ENCODE data around the gene ATP13A3. TPM values are rescaled to one million over a fixed set of nuclear protein-coding genes. Genes with fewer than 3 reads are reported as not detected.

Gene ATP13A3
- total RNA-seq, 1 donor from 2014 or later, result 79.2 TPM

DNA sequence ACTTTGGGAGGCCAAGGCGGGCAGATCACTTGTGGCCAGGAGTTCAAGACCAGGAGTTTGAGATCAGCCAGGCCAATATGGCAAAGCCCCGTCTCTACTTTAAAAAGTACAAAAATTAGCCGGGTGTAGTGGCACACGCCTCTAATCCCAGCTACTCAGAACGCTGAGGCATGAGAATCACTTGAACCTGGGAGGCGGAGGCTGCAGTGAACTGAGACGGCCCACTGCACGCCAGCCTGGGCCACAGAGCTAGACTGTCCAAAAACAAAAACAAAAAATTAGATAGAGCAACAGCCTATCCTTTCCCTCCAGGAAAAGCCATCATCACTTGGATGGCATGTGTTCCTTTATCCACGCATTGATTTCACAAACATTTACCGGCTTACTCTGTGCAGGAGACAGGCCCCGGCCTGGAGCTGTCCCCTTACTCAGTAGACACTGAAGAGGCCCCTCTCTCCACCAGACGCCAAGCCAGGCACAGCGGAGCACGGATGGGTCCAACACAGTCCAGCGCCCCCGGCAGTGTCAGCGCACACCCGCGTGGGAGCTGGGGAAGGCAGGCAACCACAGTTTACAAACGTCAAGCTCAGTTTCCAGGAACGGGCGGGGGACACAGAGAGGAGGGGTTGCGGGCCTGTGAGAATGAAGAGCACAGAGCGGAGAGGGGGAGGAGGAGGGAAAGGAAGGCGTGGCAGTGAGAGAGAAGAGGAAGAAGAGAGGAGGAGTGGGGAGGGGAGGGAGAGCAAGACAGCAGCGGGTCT lies 90.8 kb downstream of the ATP13A3 start:
- FAIRE-seq, result no peak
- TF ChIP-seq, protein P1, sequence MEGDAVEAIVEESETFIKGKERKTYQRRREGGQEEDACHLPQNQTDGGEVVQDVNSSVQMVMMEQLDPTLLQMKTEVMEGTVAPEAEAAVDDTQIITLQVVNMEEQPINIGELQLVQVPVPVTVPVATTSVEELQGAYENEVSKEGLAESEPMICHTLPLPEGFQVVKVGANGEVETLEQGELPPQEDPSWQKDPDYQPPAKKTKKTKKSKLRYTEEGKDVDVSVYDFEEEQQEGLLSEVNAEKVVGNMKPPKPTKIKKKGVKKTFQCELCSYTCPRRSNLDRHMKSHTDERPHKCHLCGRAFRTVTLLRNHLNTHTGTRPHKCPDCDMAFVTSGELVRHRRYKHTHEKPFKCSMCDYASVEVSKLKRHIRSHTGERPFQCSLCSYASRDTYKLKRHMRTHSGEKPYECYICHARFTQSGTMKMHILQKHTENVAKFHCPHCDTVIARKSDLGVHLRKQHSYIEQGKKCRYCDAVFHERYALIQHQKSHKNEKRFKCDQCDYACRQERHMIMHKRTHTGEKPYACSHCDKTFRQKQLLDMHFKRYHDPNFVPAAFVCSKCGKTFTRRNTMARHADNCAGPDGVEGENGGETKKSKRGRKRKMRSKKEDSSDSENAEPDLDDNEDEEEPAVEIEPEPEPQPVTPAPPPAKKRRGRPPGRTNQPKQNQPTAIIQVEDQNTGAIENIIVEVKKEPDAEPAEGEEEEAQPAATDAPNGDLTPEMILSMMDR (IDR thresholded peaks at IDR 0.05; ENCODE audit: insufficient read depth, low read depth, low read length), result no peak
- H3K9ac ChIP-seq (ENCODE audit: low read length), result no peak overlapping the region
- Mint-ChIP-seq H3K4me3 (ENCODE audit: unreplicated experiment) (no peak overlapping the region), H3K27me3 (ENCODE audit: low read depth, unreplicated experiment) (peaks cover 33% of the 10 kb centered on the region), H3K36me3 (ENCODE audit: low read depth, unreplicated experiment) (peaks cover 2% of the 10 kb centered on the region), H3K4me1 (ENCODE audit: low read depth, unreplicated experiment) (no peaks in the 10 kb centered on the region), H3K9me3 (ENCODE audit: unreplicated experiment) (peaks cover 4% of the 10 kb centered on the region), H3K27ac (ENCODE audit: unreplicated experiment) (no peak overlapping the region)
- H3K4me1 ChIP-seq (ENCODE audit: insufficient read depth, low read length), result peaks cover 12% of the 10 kb centered on the region
- H3K4me3 ChIP-seq (ENCODE audit: insufficient read depth, low read depth, low read length), result no peak overlapping the region
- no peaks in the 10 kb centered on the region for H3K36me3 ChIP-seq (ENCODE audit: insufficient read depth, low read length)
- peaks cover 33% of the 10 kb centered on the region for H3K27me3 ChIP-seq (ENCODE audit: insufficient read depth, low read length)
- H3K79me2 ChIP-seq (ENCODE audit: insufficient read depth, low read length), result no peaks in the 10 kb centered on the region
- peaks cover under 1% of the 10 kb centered on the region for H3K9me3 ChIP-seq (ENCODE audit: insufficient read depth, low read depth, low read length)
- no peak overlapping the region for H2AFZ ChIP-seq (ENCODE audit: low read depth, low read length)
- no peaks in the 10 kb centered on the region for H4K20me1 ChIP-seq (ENCODE audit: insufficient read depth, low read length)
- DNase-seq (ENCODE audit: low read depth), result peak; percentile 10
- H3K27ac ChIP-seq (ENCODE audit: low read depth, low read length), result no peak overlapping the region
- H3K4me2 ChIP-seq (ENCODE audit: low read length), result peak overlapping the region; percentile 77

DNA sequence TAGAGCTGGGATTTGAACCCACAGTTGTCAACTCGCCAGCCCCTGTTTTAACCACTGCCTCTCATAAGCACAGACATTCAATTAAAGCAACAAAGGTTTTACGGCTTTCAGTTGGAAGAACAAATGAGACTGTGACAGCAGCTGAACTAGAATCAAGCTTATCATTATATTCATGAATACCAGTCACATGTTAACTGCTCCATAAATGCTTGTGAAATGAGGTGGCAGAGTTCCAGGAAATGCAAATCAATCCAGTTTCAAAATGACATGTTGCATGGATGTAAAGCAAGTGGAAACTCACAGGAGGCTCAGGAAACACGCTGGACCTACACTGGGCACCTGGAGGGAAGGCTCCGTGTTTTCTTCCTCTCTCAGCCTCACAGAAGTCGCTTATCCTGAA lies 91.6 kb downstream of the ATP13A3 start:
- TF ChIP-seq, protein P1 (IDR thresholded peaks at IDR 0.05; ENCODE audit: insufficient read depth, low read depth, low read length), result no peak
- TF ChIP-seq EZH2 (IDR thresholded peaks at IDR 0.05; ENCODE audit: insufficient read depth, low read length), result no peak
- H3K27me3 Mint-ChIP-seq (ENCODE audit: low read depth, unreplicated experiment), result peaks cover 33% of the 10 kb centered on the region
- H3K36me3 ChIP-seq (ENCODE audit: insufficient read depth, low read length), result no peaks in the 10 kb centered on the region
- H3K4me1 ChIP-seq (ENCODE audit: insufficient read depth, low read length), result peaks cover 12% of the 10 kb centered on the region
- FAIRE-seq, result no peak
- no peak overlapping the region for H2AFZ ChIP-seq (ENCODE audit: low read depth, low read length)
- H3K27ac Mint-ChIP-seq (ENCODE audit: unreplicated experiment), result no peak overlapping the region
- H3K9me3 Mint-ChIP-seq (ENCODE audit: unreplicated experiment), result peaks cover 10% of the 10 kb centered on the region
- peaks cover 2% of the 10 kb centered on the region for H3K36me3 Mint-ChIP-seq (ENCODE audit: low read depth, unreplicated experiment)
- no peak overlapping the region for H3K27ac ChIP-seq (ENCODE audit: low read depth, low read length)
- no peak overlapping the region for H3K4me3 ChIP-seq (ENCODE audit: insufficient read depth, low read depth, low read length)
- no peak overlapping the region for H3K4me2 ChIP-seq (ENCODE audit: low read length)
- no peak for DNase-seq (ENCODE audit: low read depth)
- no peaks in the 10 kb centered on the region for H3K79me2 ChIP-seq (ENCODE audit: insufficient read depth, low read length)
- H4K20me1 ChIP-seq (ENCODE audit: insufficient read depth, low read length), result no peaks in the 10 kb centered on the region
- H3K4me1 Mint-ChIP-seq (ENCODE audit: low read depth, unreplicated experiment), result no peaks in the 10 kb centered on the region
- H3K27me3 ChIP-seq (ENCODE audit: insufficient read depth, low read length), result peaks cover 33% of the 10 kb centered on the region
- H3K9ac ChIP-seq (ENCODE audit: low read length), result no peak overlapping the region
- H3K9me3 ChIP-seq (ENCODE audit: insufficient read depth, low read depth, low read length), result peaks cover 3% of the 10 kb centered on the region
- H3K4me3 Mint-ChIP-seq (ENCODE audit: unreplicated experiment), result no peak overlapping the region

DNA sequence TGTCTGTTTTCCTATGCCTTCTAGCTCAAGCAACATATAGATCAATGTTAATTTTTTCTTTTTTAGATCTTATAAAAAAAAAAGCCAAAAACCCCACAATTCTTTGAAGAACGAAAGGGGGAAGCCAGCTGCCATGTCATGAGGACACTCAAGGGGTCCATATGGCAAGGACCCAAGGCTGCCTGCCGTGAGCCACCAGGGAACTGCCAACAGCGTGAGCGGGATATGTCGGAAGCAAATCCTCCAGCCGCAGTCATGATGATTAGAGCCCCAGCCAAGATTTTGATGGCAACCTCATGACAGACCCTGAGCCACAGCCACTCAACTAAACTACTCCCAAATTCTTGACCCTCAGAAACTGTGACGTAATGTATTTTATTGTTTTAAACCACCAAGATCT lies 94.2 kb downstream of the ATP13A3 start:
- no peak for DNase-seq (ENCODE audit: low read depth)
- Histone ChIP-seq H3K27ac (ENCODE audit: low read depth, low read length) (no peak overlapping the region), H2AFZ (ENCODE audit: low read depth, low read length) (no peak overlapping the region), H4K20me1 (ENCODE audit: insufficient read depth, low read length) (no peaks in the 10 kb centered on the region), H3K9me3 (ENCODE audit: insufficient read depth, low read depth, low read length) (peaks cover 5% of the 10 kb centered on the region), H3K4me2 (ENCODE audit: low read length) (no peak overlapping the region), H3K27me3 (ENCODE audit: insufficient read depth, low read length) (peaks cover 17% of the 10 kb centered on the region), H3K36me3 (ENCODE audit: insufficient read depth, low read length) (no peaks in the 10 kb centered on the region), H3K4me1 (ENCODE audit: insufficient read depth, low read length) (peaks cover 4% of the 10 kb centered on the region), H3K9ac (ENCODE audit: low read length) (no peak overlapping the region), H3K79me2 (ENCODE audit: insufficient read depth, low read length) (no peaks in the 10 kb centered on the region), H3K4me3 (ENCODE audit: insufficient read depth, low read depth, low read length) (no peak overlapping the region)
- no peak for TF ChIP-seq EZH2 (IDR thresholded peaks at IDR 0.05; ENCODE audit: insufficient read depth, low read length)
- TF ChIP-seq, protein P1 (IDR thresholded peaks at IDR 0.05; ENCODE audit: insufficient read depth, low read depth, low read length), result no peak
- Mint-ChIP-seq H3K27me3 (ENCODE audit: low read depth, unreplicated experiment) (peaks cover 19% of the 10 kb centered on the region), H3K9me3 (ENCODE audit: unreplicated experiment) (peaks cover 6% of the 10 kb centered on the region), H3K4me3 (ENCODE audit: unreplicated experiment) (no peak overlapping the region), H3K27ac (ENCODE audit: unreplicated experiment) (no peak overlapping the region), H3K4me1 (ENCODE audit: low read depth, unreplicated experiment) (no peaks in the 10 kb centered on the region), H3K36me3 (ENCODE audit: low read depth, unreplicated experiment) (no peaks in the 10 kb centered on the region)
- FAIRE-seq, result no peak
